Right ventricle myocardium superior (tissue), 1 donor: ENCODE measurements around the gene ATP9A. TPM values are rescaled to one million over a fixed set of nuclear protein-coding genes. Genes with fewer than 3 reads are reported as not detected.
"Not testable (repeated sequence)": the region's sequence is repeated elsewhere in the genome, so short reads cannot be mapped to it uniquely, and the experiment has no call there.

Experiments
- ATAC-seq: fragments of 200-7000 bp; cut with Tn5 transposase; one replicate; pipeline ENCODE4 v1.9.1; 2020; ENCODE audit warnings: mild to moderate bottlenecking; ENCODE audit not compliant: poor library complexity
- DNase-seq: peaks from one replicate; pipeline ENCODE4 v3.0.0-alpha.2; 2020
- intact Hi-C: fragments of 100-400 bp; cut with DNase I; formaldehyde crosslinking; loops from one replicate; pipeline ENCODE4 v1.11.2; 2022
- total RNA-seq: library from RNA; stranded (reverse); fragmentation: NEBNext Ultra II Directional; extraction: Animal tissue kit (Norgen Biotek cat#: 25700); gene quantifications from one replicate; pipeline ENCODE4 v1.2.1, GENCODE V29; 2021
- donor health status: DM: no; HTN: yes; CAD: no; lungs with severe emphysema.

Gene ATP9A
- total RNA-seq, 1 donor from 2014 or later, result 18.0 TPM

- ATAC-seq, DNase-seq, intact Hi-C loops: not testable (repeated sequence)
These were observed 29.9 kb downstream of the ATP9A start for GRCh38 chr20:51738261-51738660.

GRCh38 chr20:51736947-51737346, 31.2 kb downstream of the ATP9A start:
- no peak for DNase-seq
- intact Hi-C loops, result no loop called here
- no peak for ATAC-seq

- intact Hi-C loops, result no loop called here
- DNase-seq (no peak), ATAC-seq (peak; percentile 30)
These were observed 32.2 kb downstream of the ATP9A start for GRCh38 chr20:51735728-51736600.

- no peak for DNase-seq
- no peak for ATAC-seq
- intact Hi-C loops, result no loop called here
These were observed 33.1 kb downstream of the ATP9A start for GRCh38 chr20:51734876-51735720.

GRCh38 chr20:51733070-51733469, 35.1 kb downstream of the ATP9A start:
- intact Hi-C loops, result no loop called here
- DNase-seq (no peak), ATAC-seq (no peak)

- DNase-seq, result no peak
- intact Hi-C loops, result no loop called here
- ATAC-seq, result peak; percentile 52
These were observed 35.9 kb downstream of the ATP9A start for GRCh38 chr20:51732096-51732791.

- DNase-seq (no peak), ATAC-seq (peak; percentile 21)
- intact Hi-C loops, result no loop called here
These were observed 36.5 kb downstream of the ATP9A start for GRCh38 chr20:51731731-51732095.

- ATAC-seq (no peak), DNase-seq (no peak)
- intact Hi-C loops, result no loop called here
These were observed 38.4 kb downstream of the ATP9A start for GRCh38 chr20:51729771-51730170.

GRCh38 chr20:51728737-51729136, 39.5 kb downstream of the ATP9A start:
- DNase-seq, result no peak
- ATAC-seq, result no peak
- intact Hi-C loops, result no loop called here

GRCh38 chr20:51727872-51728271, 40.3 kb downstream of the ATP9A start:
- intact Hi-C loops, result no loop called here
- ATAC-seq, result no peak

GRCh38 chr20:51725584-51726176, 42.5 kb downstream of the ATP9A start:
- ATAC-seq, result no peak
- intact Hi-C loops, result no loop called here
- no peak for DNase-seq

More at GRCh38 chr20:51727872-51728271, 40.3 kb downstream of the ATP9A start:
- DNase-seq, result no peak

GRCh38 chr20:51723026-51723425, 45.2 kb downstream of the ATP9A start:
- intact Hi-C loops, DNase-seq, ATAC-seq: not testable (repeated sequence)

- ATAC-seq, intact Hi-C loops, DNase-seq: not testable (repeated sequence)
These were observed 45.9 kb downstream of the ATP9A start for GRCh38 chr20:51722246-51722645.

GRCh38 chr20:51720854-51721253, 47.3 kb downstream of the ATP9A start:
- ATAC-seq, result no peak
- DNase-seq, result no peak
- intact Hi-C loops, result no loop called here

- intact Hi-C loops, result no loop called here
- ATAC-seq (no peak), DNase-seq (no peak)
These were observed 47.8 kb downstream of the ATP9A start for GRCh38 chr20:51720384-51720783.

- intact Hi-C loops, result no loop called here
- ATAC-seq, result no peak
- no peak for DNase-seq
These were observed 52.4 kb downstream of the ATP9A start for GRCh38 chr20:51715856-51716185.

- intact Hi-C loops, result no loop called here
- DNase-seq, result no peak
- no peak for ATAC-seq
These were observed 52.9 kb downstream of the ATP9A start for GRCh38 chr20:51715163-51715855.

GRCh38 chr20:51713213-51713598, 55.0 kb downstream of the ATP9A start:
- ATAC-seq (no peak), DNase-seq (no peak)
- intact Hi-C loops, result no loop called here
